K562 (cell line): ENCODE measurements around the gene ANKMY2. TPM values are rescaled to one million over a fixed set of nuclear protein-coding genes. Genes with fewer than 3 reads are reported as not detected.

Experiments used
- BCOR ChIP-seq: fragments of 450-650 bp; IDR thresholded peaks from 2 replicates; pipeline ENCODE4 v1.6.1; 2016
- CAMTA2 ChIP-seq: fragments of 250-450 bp; sonication (Bioruptor Pico); conservative IDR thresholded peaks from 2 replicates; pipeline ENCODE4 v1.5.1; 2022
- CREB5 ChIP-seq: fragments of 250-450 bp; sonication (Bioruptor Pico); IDR thresholded peaks from 2 replicates; pipeline ENCODE4 v1.5.0; 2020; ENCODE audit warnings: mild to moderate bottlenecking
- ERF ChIP-seq: fragments of 450-650 bp; formaldehyde crosslinking; IDR thresholded peaks from 2 replicates; pipeline ENCODE4 v1.4.0; 2020; ENCODE audit warnings: mild to moderate bottlenecking, mixed read lengths
- FOXK1 ChIP-seq: sonication (generic); formaldehyde crosslinking; IDR thresholded peaks from 2 replicates; pipeline ENCODE4 v1.8.0; 2022; ENCODE audit warnings: missing genetic modification reagents, mild to moderate bottlenecking, borderline replicate concordance
- HMBOX1 ChIP-seq: sonication (generic); IDR thresholded peaks from 2 replicates; pipeline ENCODE4 v1.6.1; 2016
- IRF2 ChIP-seq: sonication (generic); formaldehyde crosslinking; IDR thresholded peaks from 2 replicates; pipeline ENCODE4 v1.8.1; 2022; ENCODE audit warnings: mild to moderate bottlenecking, missing genetic modification reagents
- KDM4B ChIP-seq, 2 experiments: fragments of 450-650 bp in 1 of 2; sonication (generic) in 1 of 2; IDR thresholded peaks; 2 replicates each; pipeline ENCODE4 v1.6.1; 2016 to 2017; ENCODE audit warnings: borderline replicate concordance in 2 of 2, antibody characterized with exemption in 1 of 2, low read depth in 1 of 2, mild to moderate bottlenecking in 1 of 2
- NCOR1 ChIP-seq: fragments of 450-650 bp; IDR thresholded peaks from 2 replicates; pipeline ENCODE4 v1.6.1; 2016; ENCODE audit warnings: mild to moderate bottlenecking, moderate library complexity
- NFE2L1 ChIP-seq: fragments of 450-650 bp; IDR thresholded peaks from 2 replicates; pipeline ENCODE4 v1.6.1; 2016; ENCODE audit warnings: missing genetic modification characterization, low read depth, mild to moderate bottlenecking, missing compliant biosample characterization, moderate library complexity, borderline replicate concordance
- RBBP5 ChIP-seq: fragments of 200-600 bp; sonication (generic); IDR thresholded peaks from 2 replicates; pipeline ENCODE4 v1.6.1; 2012; ENCODE audit warnings: borderline replicate concordance, mild to moderate bottlenecking, low read length, control low read depth, inconsistent platforms; ENCODE audit not compliant: insufficient read depth, poor library complexity, severe bottlenecking
- SIN3B ChIP-seq: fragments of 450-650 bp; IDR thresholded peaks from 2 replicates; pipeline ENCODE4 v1.6.1; 2017; ENCODE audit warnings: low read depth, mild to moderate bottlenecking, moderate library complexity
- ZC3H11A ChIP-seq: IDR thresholded peaks from 2 replicates; pipeline ENCODE4 v1.6.1; 2012; ENCODE audit warnings: low read depth, low read length, improper control_type of control experiment
- ZNF23 ChIP-seq: fragments of 250-450 bp; sonication (Bioruptor Pico); IDR thresholded peaks from 2 replicates; pipeline ENCODE4 v1.4.0; 2020; ENCODE audit warnings: mild to moderate bottlenecking
- ZNF436 ChIP-seq: fragments of 250-450, 450-650 bp; sonication (Bioruptor Pico); formaldehyde crosslinking; IDR thresholded peaks from 2 replicates; pipeline ENCODE4 v1.7.0; 2020; ENCODE audit warnings: mild to moderate bottlenecking
- polyA plus RNA-seq, 8 experiments: library from polyadenylated mRNA; depleted of rRNA in 4 of 8; stranded (reverse) in 5 of 8; unstranded in 3 of 8; fragments of >200 nt; fragmentation: Nextera tagmentation in 2 of 8; fragmentation: Illumina TruSeq in 1 of 8; extraction: Ambion mirVana in 2 of 8; extraction: Trizol in 1 of 8; gene quantifications; 2 replicates each; pipeline versions ENCODE4 v1.2.1 to v1.2.3, GENCODE V29; 2011 to 2014; ENCODE audit warnings: inconsistent platforms in 1 of 8, missing spikeins in 1 of 8
- total RNA-seq, 7 experiments: library from RNA; depleted of rRNA in 6 of 7; stranded (reverse); fragments of >200 nt in 6 of 7; fragmentation: Illumina TruSeq in 2 of 7; extraction: Trizol in 2 of 7; gene quantifications; 2 replicates each; pipeline versions ENCODE4 v1.2.1 to v1.2.3, GENCODE V29; 2011 to 2021; ENCODE audit warnings: low replicate concordance in 1 of 7
- TF ChIP-seq, protein P1 (sequence below): sonication (generic); formaldehyde crosslinking; IDR thresholded peaks from 2 replicates; pipeline ENCODE4 v1.8.1; 2023; ENCODE audit warnings: mild to moderate bottlenecking, missing genetic modification reagents
- TF ChIP-seq, protein P2 (sequence below): fragments of 450-650 bp; IDR thresholded peaks from 2 replicates; pipeline ENCODE4 v1.6.1; 2018; ENCODE audit not compliant: partially characterized antibody
- TF ChIP-seq, protein P3 (sequence below): sonication (generic); formaldehyde crosslinking; IDR thresholded peaks from 2 replicates; pipeline ENCODE4 v1.9.0; 2022; ENCODE audit warnings: mild to moderate bottlenecking, missing genetic modification reagents

The ANKMY2 gene
- total and polyA plus RNA-seq, 9 of the 15 experiments (the other 6 are each of a cell fraction or from before 2014, with no cell fraction given): 38.9 to 71.5 (median 48.8) TPM

- no peak for TF ChIP-seq CREB5 (CRISPR knock-in tag)
- TF ChIP-seq SIN3B: no peak
- TF ChIP-seq, protein P1, sequence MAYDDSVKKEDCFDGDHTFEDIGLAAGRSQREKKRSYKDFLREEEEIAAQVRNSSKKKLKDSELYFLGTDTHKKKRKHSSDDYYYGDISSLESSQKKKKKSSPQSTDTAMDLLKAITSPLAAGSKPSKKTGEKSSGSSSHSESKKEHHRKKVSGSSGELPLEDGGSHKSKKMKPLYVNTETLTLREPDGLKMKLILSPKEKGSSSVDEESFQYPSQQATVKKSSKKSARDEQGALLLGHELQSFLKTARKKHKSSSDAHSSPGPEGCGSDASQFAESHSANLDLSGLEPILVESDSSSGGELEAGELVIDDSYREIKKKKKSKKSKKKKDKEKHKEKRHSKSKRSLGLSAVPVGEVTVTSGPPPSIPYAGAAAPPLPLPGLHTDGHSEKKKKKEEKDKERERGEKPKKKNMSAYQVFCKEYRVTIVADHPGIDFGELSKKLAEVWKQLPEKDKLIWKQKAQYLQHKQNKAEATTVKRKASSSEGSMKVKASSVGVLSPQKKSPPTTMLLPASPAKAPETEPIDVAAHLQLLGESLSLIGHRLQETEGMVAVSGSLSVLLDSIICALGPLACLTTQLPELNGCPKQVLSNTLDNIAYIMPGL: no peak
- no peak for TF ChIP-seq NCOR1
- TF ChIP-seq BCOR: 0 out of 2 replicates have a peak, but pooled peaks have one; percentile 11
- peak; percentile 67 for TF ChIP-seq RBBP5
- no peak for TF ChIP-seq CAMTA2 (CRISPR knock-in tag)
- TF ChIP-seq ZNF23 (CRISPR knock-in tag): no peak
- TF ChIP-seq KDM4B (IDR thresholded peaks at IDR 0.05; ENCODE audit: borderline replicate concordance in 2 of 2, low read depth in 1 of 2): no peak
- no peak for TF ChIP-seq HMBOX1
- no peak for TF ChIP-seq ERF (CRISPR knock-in tag)
- TF ChIP-seq ZC3H11A: no peak
- TF ChIP-seq NFE2L1 (tag): no peak
- TF ChIP-seq IRF2 (CRISPR knock-in tag): no peak
- TF ChIP-seq, protein P2, sequence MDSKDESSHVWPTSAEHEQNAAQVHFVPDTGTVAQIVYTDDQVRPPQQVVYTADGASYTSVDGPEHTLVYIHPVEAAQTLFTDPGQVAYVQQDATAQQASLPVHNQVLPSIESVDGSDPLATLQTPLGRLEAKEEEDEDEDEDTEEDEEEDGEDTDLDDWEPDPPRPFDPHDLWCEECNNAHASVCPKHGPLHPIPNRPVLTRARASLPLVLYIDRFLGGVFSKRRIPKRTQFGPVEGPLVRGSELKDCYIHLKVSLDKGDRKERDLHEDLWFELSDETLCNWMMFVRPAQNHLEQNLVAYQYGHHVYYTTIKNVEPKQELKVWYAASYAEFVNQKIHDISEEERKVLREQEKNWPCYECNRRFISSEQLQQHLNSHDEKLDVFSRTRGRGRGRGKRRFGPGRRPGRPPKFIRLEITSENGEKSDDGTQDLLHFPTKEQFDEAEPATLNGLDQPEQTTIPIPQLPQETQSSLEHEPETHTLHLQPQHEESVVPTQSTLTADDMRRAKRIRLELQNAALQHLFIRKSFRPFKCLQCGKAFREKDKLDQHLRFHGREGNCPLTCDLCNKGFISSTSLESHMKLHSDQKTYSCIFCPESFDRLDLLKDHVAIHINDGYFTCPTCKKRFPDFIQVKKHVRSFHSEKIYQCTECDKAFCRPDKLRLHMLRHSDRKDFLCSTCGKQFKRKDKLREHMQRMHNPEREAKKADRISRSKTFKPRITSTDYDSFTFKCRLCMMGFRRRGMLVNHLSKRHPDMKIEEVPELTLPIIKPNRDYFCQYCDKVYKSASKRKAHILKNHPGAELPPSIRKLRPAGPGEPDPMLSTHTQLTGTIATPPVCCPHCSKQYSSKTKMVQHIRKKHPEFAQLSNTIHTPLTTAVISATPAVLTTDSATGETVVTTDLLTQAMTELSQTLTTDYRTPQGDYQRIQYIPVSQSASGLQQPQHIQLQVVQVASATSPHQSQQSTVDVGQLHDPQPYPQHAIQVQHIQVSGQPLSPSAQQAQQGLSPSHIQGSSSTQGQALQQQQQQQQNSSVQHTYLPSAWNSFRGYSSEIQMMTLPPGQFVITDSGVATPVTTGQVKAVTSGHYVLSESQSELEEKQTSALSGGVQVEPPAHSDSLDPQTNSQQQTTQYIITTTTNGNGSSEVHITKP: peak; percentile 79
- TF ChIP-seq FOXK1 (CRISPR knock-in tag): peak; percentile 47; the same call in 1 of the 2 replicates
- TF ChIP-seq ZNF436: no peak
- TF ChIP-seq, protein P3, sequence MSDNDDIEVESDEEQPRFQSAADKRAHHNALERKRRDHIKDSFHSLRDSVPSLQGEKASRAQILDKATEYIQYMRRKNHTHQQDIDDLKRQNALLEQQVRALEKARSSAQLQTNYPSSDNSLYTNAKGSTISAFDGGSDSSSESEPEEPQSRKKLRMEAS: peak; percentile 61
Measured at GRCh38 chr7:16644636-16645592, 640 bp downstream of the ANKMY2 start (continued).
